22Rv1 (cell line): Measurements from ENCODE around the gene SMIM22.

Experiments
- H3K27ac ChIP-seq: fragments of 450-650 bp; 2 replicates; pipeline ENCODE4 v1.5.1; 2017
- ZFX ChIP-seq: fragments of 450-650 bp; IDR thresholded peaks from 2 replicates; pipeline ENCODE4 v1.6.1; 2017; ENCODE audit warnings: antibody characterized with exemption, borderline replicate concordance
- TF ChIP-seq, protein P1 (sequence below): fragments of 450-650 bp; IDR thresholded peaks from 2 replicates; pipeline ENCODE4 v1.5.1; 2017; ENCODE audit warnings: mild to moderate bottlenecking

Gene SMIM22

GRCh38 chr16:4771646-4772045 lies 23.5 kb upstream of the SMIM22 start:
- H3K27ac ChIP-seq: no peak overlapping the region
- TF ChIP-seq, protein P1, sequence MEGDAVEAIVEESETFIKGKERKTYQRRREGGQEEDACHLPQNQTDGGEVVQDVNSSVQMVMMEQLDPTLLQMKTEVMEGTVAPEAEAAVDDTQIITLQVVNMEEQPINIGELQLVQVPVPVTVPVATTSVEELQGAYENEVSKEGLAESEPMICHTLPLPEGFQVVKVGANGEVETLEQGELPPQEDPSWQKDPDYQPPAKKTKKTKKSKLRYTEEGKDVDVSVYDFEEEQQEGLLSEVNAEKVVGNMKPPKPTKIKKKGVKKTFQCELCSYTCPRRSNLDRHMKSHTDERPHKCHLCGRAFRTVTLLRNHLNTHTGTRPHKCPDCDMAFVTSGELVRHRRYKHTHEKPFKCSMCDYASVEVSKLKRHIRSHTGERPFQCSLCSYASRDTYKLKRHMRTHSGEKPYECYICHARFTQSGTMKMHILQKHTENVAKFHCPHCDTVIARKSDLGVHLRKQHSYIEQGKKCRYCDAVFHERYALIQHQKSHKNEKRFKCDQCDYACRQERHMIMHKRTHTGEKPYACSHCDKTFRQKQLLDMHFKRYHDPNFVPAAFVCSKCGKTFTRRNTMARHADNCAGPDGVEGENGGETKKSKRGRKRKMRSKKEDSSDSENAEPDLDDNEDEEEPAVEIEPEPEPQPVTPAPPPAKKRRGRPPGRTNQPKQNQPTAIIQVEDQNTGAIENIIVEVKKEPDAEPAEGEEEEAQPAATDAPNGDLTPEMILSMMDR: no peak
- TF ChIP-seq ZFX: no peak

- no peak overlapping the region for H3K27ac ChIP-seq
- TF ChIP-seq, protein P1: no peak
- no peak for TF ChIP-seq ZFX
Measured at GRCh38 chr16:4772351-4772750, 22.8 kb upstream of the SMIM22 start.

DNA sequence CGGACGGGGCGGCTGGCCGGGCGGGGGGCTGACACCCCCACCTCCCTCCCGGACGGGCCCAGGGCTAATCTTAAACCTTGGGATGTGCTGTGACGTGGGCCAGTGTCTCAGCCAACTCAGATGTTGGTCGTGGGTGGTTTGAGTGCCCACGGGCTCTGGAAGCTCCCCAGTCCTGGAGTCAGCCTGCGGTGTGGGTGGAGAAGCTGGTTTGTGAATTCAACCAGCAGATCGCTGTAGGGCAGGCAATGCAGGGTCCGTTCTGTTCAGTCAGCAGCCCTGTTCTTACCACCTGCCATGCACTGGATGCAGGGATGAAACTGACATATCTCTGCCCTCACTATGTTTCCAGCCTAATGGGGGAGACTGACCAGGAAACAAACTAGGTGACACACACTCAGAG lies 20.2 kb upstream of the SMIM22 start:
- TF ChIP-seq, protein P1: no peak
- no peak for TF ChIP-seq ZFX
- H3K27ac ChIP-seq: no peak overlapping the region

- H3K27ac ChIP-seq: no peak overlapping the region
- no peak for TF ChIP-seq ZFX
- TF ChIP-seq, protein P1: no peak
Measured at GRCh38 chr16:4776141-4776705, 18.9 kb upstream of the SMIM22 start.

- TF ChIP-seq ZFX: no peak
- TF ChIP-seq, protein P1: no peak
- no peak overlapping the region for H3K27ac ChIP-seq
Measured at GRCh38 chr16:4777339-4778049, 17.7 kb upstream of the SMIM22 start.

DNA sequence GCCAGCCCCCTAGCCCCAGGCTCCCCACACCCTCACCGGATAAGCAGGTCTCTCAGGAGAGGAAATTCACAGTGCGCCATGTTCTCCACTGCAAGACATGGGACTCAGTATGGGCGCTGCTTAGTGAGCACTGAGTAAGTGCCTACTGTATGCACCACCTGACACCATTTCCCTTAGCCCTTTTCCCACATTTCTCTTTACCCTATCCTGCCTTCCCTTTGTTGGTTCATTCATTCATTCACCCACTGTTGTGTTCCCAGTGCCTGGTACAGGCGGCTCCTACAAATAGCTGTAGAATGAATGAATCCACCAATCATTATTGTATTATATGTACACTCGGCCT lies 17.1 kb upstream of the SMIM22 start:
- TF ChIP-seq, protein P1: no peak
- TF ChIP-seq ZFX: no peak
- H3K27ac ChIP-seq: no peak overlapping the region

- H3K27ac ChIP-seq: no peak overlapping the region
- TF ChIP-seq, protein P1: no peak
- TF ChIP-seq ZFX: no peak
Measured at GRCh38 chr16:4780235-4780634, 14.9 kb upstream of the SMIM22 start.
